Naive B cell (primary cell): ENCODE results near the gene C1orf198. TPM values are rescaled to one million over a fixed set of nuclear protein-coding genes. Genes with fewer than 3 reads are reported as not detected.
A peak's percentile ranks its signal among the peaks of the same experiment; 100 is the strongest.

ENCODE experiments used
- ATAC-seq, 2 donors: fragments of 150-1000 bp; cut with Tn5 transposase; 2 replicates each; pipeline ENCODE4 v1.10.0; 2021; ENCODE audit warnings: low read depth in 2 of 2, mild to moderate bottlenecking in 2 of 2, moderate library complexity in 2 of 2
- DNase-seq: peaks from one replicate; pipeline ENCODE4 v3.0.0; 2022
- H3K27ac Mint-ChIP-seq, 6 donors: one replicate each; pipeline ENCODE4 v1.8.0; 2020 to 2022; ENCODE audit warnings: mild to moderate bottlenecking in 6 of 6, mixed read lengths in 6 of 6, moderate library complexity in 5 of 6, inconsistent platforms in 2 of 6
- H3K27me3 Mint-ChIP-seq, 3 donors: one replicate each; pipeline ENCODE4 v1.8.0; 2021 to 2022; ENCODE audit warnings: mixed read lengths in 3 of 3, mild to moderate bottlenecking in 1 of 3
- H3K36me3 Mint-ChIP-seq, 2 donors: one replicate each; pipeline ENCODE4 v1.8.0; 2020 to 2022; ENCODE audit warnings: mixed read lengths in 2 of 2, inconsistent platforms in 1 of 2, mild to moderate bottlenecking in 1 of 2
- H3K4me1 Mint-ChIP-seq, 3 donors: one replicate each; pipeline ENCODE4 v1.8.0; 2020 to 2022; ENCODE audit warnings: mixed read lengths in 3 of 3, inconsistent platforms in 1 of 3, mild to moderate bottlenecking in 1 of 3, moderate library complexity in 1 of 3
- H3K4me3 Mint-ChIP-seq, 8 donors: one replicate each; pipeline ENCODE4 v1.8.0; 2020 to 2022; ENCODE audit warnings: mild to moderate bottlenecking in 8 of 8, mixed read lengths in 8 of 8, moderate library complexity in 8 of 8, inconsistent platforms in 2 of 8
- H3K9me3 Mint-ChIP-seq, 7 donors: one replicate each; pipeline ENCODE4 v1.8.0; 2020 to 2022; ENCODE audit warnings: mixed read lengths in 7 of 7, mild to moderate bottlenecking in 5 of 7, inconsistent platforms in 2 of 7, moderate library complexity in 1 of 7
- polyA plus RNA-seq, 6 donors: library from polyadenylated mRNA; unstranded; fragments of 300-500 nt; fragmentation: Illumina TruSeq; gene quantifications; one replicate each; pipeline ENCODE4 v1.2.3, GENCODE V29; 2021; ENCODE audit warnings: low read depth in 6 of 6

The C1orf198 gene, protein sequence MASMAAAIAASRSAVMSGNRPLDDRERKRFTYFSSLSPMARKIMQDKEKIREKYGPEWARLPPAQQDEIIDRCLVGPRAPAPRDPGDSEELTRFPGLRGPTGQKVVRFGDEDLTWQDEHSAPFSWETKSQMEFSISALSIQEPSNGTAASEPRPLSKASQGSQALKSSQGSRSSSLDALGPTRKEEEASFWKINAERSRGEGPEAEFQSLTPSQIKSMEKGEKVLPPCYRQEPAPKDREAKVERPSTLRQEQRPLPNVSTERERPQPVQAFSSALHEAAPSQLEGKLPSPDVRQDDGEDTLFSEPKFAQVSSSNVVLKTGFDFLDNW
- polyA plus RNA-seq = 1 to 10 TPM; 2.9 to 5.5 (median 3.9) TPM

DNA sequence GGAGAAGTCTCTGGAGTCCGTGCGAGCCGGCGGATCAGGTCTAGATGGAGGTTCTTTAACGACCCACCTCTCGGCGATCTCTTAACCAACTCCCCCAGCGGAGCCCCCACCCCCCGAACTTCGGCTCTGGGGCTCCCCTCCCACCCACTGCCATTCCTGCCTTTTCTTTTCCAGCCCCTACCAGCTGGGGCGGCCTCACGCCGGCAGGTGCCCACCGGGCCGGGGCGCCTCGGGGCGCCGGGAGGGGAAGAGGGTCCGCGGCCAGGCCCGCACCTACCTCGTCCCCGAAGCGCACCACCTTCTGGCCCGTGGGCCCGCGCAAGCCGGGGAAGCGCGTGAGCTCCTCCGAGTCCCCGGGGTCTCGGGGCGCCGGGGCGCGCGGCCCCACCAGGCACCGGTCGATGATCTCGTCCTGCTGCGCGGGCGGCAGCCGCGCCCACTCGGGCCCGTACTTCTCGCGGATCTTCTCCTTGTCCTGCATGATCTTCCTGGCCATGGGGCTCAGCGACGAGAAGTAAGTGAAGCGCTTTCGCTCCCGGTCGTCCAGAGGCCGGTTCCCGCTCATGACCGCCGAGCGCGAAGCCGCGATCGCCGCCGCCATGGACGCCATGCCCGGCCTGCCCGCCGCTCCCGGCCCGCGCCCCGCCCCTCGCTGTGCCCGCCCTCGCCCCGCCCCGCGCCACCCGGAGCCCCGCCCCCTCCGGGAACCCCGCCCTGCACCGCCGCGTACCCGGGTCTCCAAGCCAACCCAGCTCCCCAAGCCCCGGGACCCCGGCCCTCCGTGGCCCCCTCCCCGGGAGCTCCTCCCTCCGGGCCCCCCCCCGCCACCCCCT lies at the start of gene C1orf198:
Gene C1orf198, minus strand, starts transcription at position 619 of the 833 bp plus-strand sequence. Its CDS starts 9 bp downstream, at position 610.
- Mint-ChIP-seq H3K9me3 (no peaks in the 10 kb centered on the region), H3K4me1 (peaks cover 4 to 10% (median 9%) of the 10 kb centered on the region in 3 donors), H3K27me3 (peaks cover 23 to 42% (median 25%) of the 10 kb centered on the region in 3 donors), H3K27ac (peak within 1 kb of the TSS in 5 of 6 donors; percentile 56 to 90 (median 71)), H3K4me3 (peak within 1 kb of the TSS; percentile 84 to 97 (median 90)), H3K36me3 (no peaks in the 10 kb centered on the region)
- peak; percentile 88 to 89 for ATAC-seq
- peak; percentile 66 for DNase-seq

GRCh38 chr1:230917284-230918135 lies 49.2 kb upstream of the C1orf198 start:
- Mint-ChIP-seq H3K27ac (peak overlapping the region in 2 of 6 donors; percentile 60 to 79), H3K4me1 (peaks cover 0 to 3% (median 0%) of the 10 kb centered on the region in 3 donors), H3K9me3 (no peaks in the 10 kb centered on the region), H3K27me3 (no peaks in the 10 kb centered on the region), H3K36me3 (peaks cover 10 to 13% of the 10 kb centered on the region in 2 donors), H3K4me3 (no peak overlapping the region)
- ATAC-seq = peak; percentile 72 to 88
- DNase-seq = peak; percentile 64

GRCh38 chr1:230916587-230917283 lies 48.4 kb upstream of the C1orf198 start:
- no peaks in the 10 kb centered on the region for H3K27me3 Mint-ChIP-seq
- DNase-seq (no peak), ATAC-seq (peak in 1 of 2 donors; percentile 9)
- H3K9me3 Mint-ChIP-seq = no peaks in the 10 kb centered on the region
- peak overlapping the region in 3 of 6 donors; percentile 11 to 79 (median 60) for H3K27ac Mint-ChIP-seq
- no peak overlapping the region for H3K4me3 Mint-ChIP-seq
- peaks cover 9 to 20% of the 10 kb centered on the region in 2 donors for H3K36me3 Mint-ChIP-seq
- H3K4me1 Mint-ChIP-seq = peaks cover 0 to 3% (median 0%) of the 10 kb centered on the region in 3 donors

GRCh38 chr1:230915078-230915477 lies 46.8 kb upstream of the C1orf198 start:
- no peaks in the 10 kb centered on the region for H3K27me3 Mint-ChIP-seq
- no peak for ATAC-seq
- H3K4me3 Mint-ChIP-seq = no peak overlapping the region
- peaks cover 19 to 28% of the 10 kb centered on the region in 2 donors for H3K36me3 Mint-ChIP-seq
- DNase-seq = no peak
- no peak overlapping the region for H3K27ac Mint-ChIP-seq
- H3K9me3 Mint-ChIP-seq = no peaks in the 10 kb centered on the region
- peaks cover 0 to 3% (median 0%) of the 10 kb centered on the region in 3 donors for H3K4me1 Mint-ChIP-seq

DNA sequence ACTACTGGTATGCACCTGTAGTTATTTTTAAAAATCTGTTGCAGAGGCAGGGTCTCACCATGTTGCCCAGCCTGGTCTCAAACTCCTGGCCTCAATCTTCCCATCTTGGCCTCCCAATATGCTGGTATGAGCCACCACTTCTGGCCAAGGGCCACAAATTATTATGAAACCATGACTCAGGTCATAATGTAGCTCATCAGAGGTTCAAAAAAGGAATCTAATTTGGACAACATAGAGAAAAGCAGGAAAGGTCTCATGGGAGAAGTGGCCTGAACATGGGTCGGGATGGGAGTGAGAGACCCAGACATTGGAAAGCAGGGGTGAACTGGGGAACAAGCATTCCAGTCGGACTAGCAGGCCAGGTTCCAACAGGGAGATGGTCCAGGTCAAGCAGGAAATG lies 45.2 kb upstream of the C1orf198 start:
- DNase-seq (no peak), ATAC-seq (no peak)
- Mint-ChIP-seq H3K4me3 (no peak overlapping the region), H3K27ac (peak overlapping the region in 3 of 6 donors; percentile 9 to 67 (median 42)), H3K9me3 (no peaks in the 10 kb centered on the region), H3K36me3 (peaks cover 25 to 35% of the 10 kb centered on the region in 2 donors), H3K27me3 (no peaks in the 10 kb centered on the region), H3K4me1 (peaks cover 0 to 3% (median 0%) of the 10 kb centered on the region in 3 donors)

DNA sequence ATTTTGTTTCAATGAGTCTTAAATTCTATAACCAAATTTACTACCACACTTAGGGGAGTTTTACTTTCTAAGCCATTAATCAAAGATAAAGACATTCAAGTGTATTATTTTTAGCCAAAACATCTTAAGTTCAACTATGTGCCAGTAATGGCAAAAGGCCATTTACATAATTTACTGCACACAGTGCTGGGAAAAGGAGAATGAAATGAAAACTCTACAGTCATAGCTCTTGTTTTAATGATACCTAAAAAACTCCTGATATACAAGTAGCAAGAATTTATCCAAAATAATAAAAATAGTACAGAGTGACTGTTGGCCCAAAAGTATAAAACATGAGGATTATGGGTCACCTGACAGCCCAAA lies 42.4 kb upstream of the C1orf198 start:
- H3K9me3 Mint-ChIP-seq = no peaks in the 10 kb centered on the region
- H3K27ac Mint-ChIP-seq = peak overlapping the region in 1 of 6 donors; percentile 79
- H3K4me1 Mint-ChIP-seq = no peaks in the 10 kb centered on the region
- no peak overlapping the region for H3K4me3 Mint-ChIP-seq
- DNase-seq (no peak), ATAC-seq (no peak)
- peaks cover 28 to 46% of the 10 kb centered on the region in 2 donors for H3K36me3 Mint-ChIP-seq
- H3K27me3 Mint-ChIP-seq = no peaks in the 10 kb centered on the region

- ATAC-seq (no peak), DNase-seq (no peak)
- Mint-ChIP-seq H3K27ac (peak overlapping the region in 2 of 6 donors; percentile 61 to 82), H3K4me1 (no peaks in the 10 kb centered on the region), H3K9me3 (no peaks in the 10 kb centered on the region), H3K27me3 (no peaks in the 10 kb centered on the region), H3K36me3 (peaks cover 34 to 49% of the 10 kb centered on the region in 2 donors), H3K4me3 (no peak overlapping the region)
Measured at GRCh38 chr1:230909974-230910754, 41.8 kb upstream of the C1orf198 start.

DNA sequence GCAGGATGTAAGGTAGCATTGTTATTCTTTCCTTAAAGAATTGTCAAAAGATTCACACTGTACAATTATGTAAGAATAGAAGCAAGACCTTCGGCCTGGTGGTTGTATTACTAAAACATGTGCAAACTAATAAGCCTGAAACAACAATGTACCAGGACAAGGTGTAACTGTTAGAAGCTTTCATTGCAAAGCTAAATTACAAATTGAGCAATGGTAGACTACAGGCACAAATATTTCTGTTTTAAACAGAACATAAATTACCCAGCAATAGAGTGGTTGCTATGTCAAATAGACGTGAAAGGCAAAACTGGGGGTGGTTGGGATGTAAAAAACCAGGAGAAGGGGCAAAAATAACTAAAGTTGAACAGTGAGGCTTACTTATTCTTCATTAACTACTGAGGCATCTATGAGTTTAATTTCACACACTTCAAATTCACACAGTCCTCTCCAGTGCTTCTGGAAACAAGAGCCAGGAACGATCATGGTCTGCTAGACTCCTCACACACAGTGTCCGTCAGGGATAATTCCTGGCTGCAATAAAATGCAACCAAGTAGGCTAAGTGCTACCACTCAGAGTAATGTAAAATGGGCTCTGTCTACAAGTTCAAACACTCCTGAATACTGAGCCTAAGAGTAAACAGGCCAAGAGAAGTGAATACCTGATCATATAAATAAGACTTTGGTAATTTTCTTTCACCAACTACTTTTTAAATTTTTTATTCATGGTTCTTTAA lies 39.3 kb upstream of the C1orf198 start:
- Mint-ChIP-seq H3K27ac (no peak overlapping the region), H3K36me3 (peaks cover 40 to 50% of the 10 kb centered on the region in 2 donors), H3K27me3 (no peaks in the 10 kb centered on the region), H3K9me3 (no peaks in the 10 kb centered on the region), H3K4me1 (no peaks in the 10 kb centered on the region), H3K4me3 (no peak overlapping the region)
- DNase-seq (no peak), ATAC-seq (no peak)

DNA sequence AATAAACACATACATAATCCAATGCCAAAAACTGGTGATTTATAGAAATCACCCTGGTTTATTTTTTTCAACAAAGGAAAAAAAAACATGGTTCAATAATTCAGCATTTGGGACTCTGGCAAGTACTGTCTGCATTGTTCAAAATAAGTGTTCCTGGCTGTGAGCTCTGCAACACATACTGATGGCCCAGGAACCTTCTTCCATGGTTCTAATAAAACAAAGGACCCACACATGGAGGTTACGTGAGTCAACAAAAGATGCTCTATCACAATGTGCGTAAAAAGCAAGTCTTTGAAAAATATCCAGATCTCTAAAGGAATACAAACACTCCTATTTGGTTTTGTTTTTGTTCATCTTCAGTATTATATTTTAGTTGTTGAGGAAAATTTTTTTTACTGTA lies 37.9 kb upstream of the C1orf198 start:
- no peaks in the 10 kb centered on the region for H3K9me3 Mint-ChIP-seq
- no peak for DNase-seq
- no peak for ATAC-seq
- no peak overlapping the region for H3K4me3 Mint-ChIP-seq
- H3K27ac Mint-ChIP-seq = no peak overlapping the region
- no peaks in the 10 kb centered on the region for H3K4me1 Mint-ChIP-seq
- H3K27me3 Mint-ChIP-seq = no peaks in the 10 kb centered on the region
- peaks cover 32 to 48% of the 10 kb centered on the region in 2 donors for H3K36me3 Mint-ChIP-seq

GRCh38 chr1:230905733-230906132 lies 37.4 kb upstream of the C1orf198 start:
- Mint-ChIP-seq H3K27ac (peak overlapping the region in 2 of 6 donors; percentile 32 to 35), H3K4me3 (no peak overlapping the region), H3K36me3 (peaks cover 27 to 44% of the 10 kb centered on the region in 2 donors), H3K4me1 (no peaks in the 10 kb centered on the region), H3K27me3 (no peaks in the 10 kb centered on the region), H3K9me3 (no peaks in the 10 kb centered on the region)
- ATAC-seq (no peak), DNase-seq (no peak)

DNA sequence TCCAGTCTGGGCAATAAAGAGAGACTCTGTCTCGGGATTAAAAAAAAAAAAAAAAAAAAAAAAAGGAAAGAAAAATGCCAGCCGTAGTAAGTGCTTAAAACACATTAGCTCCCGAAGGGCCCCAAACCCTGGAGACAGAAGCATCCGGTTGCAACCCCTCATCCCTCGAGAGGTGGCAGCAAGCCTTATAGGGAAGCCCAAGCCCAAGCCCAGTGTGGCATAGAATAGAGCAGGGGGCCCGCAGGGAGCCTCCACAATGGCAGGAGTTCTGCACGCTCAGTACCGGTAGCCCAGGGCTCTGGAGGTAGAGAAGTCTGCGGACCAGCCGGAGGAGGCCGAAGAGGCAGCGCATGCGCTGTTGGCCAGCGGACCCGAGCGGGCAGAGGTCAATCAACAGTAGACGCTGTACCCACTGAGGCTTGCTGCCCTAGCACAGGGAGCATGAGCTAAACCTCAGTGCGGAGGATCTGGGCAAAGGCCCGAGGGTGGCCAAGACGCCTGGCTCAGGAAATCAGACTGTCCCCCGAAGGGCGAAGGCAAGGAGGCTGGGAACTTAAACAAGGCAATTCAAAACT lies 34.1 kb upstream of the C1orf198 start:
- no peak overlapping the region for H3K27ac Mint-ChIP-seq
- H3K36me3 Mint-ChIP-seq = peaks cover 16 to 30% of the 10 kb centered on the region in 2 donors
- H3K9me3 Mint-ChIP-seq = peaks cover 0 to 4% (median 0%) of the 10 kb centered on the region in 7 donors
- no peak for DNase-seq
- H3K27me3 Mint-ChIP-seq = no peaks in the 10 kb centered on the region
- ATAC-seq = no peak
- H3K4me3 Mint-ChIP-seq = no peak overlapping the region
- H3K4me1 Mint-ChIP-seq = no peaks in the 10 kb centered on the region
